MCF 10A (cell line): Measurements from ENCODE around the gene GIMAP5. TPM values are rescaled to one million over a fixed set of nuclear protein-coding genes. Genes with fewer than 3 reads are reported as not detected.
"Not testable (repeated sequence)": the region's sequence is repeated elsewhere in the genome, so short reads cannot be mapped to it uniquely, and the experiment has no call there.

Experiments used
- BruUV-seq: library from RNA; stranded (reverse); fragments of 400-500 nt; replicated peaks from 2 replicates; lab custom pipeline; 2021; lab: Mats Ljungman, UMichigan
- CTCF ChIA-PET: fragments of 300-600 bp; sonication (Branson Sonifier 250); formaldehyde crosslinking; extraction: SDS; loops from one replicate; lab custom pipeline; 2021; ENCODE audit warnings: antibody characterized with exemption, inconsistent platforms; lab: Yijun Ruan, JAX
- POLR2A ChIA-PET: fragments of 300-600, 350-650 bp; sonication (Branson Sonifier 250); formaldehyde crosslinking; extraction: SDS; loops from one replicate; lab custom pipeline; 2020; ENCODE audit warnings: antibody characterized with exemption, inconsistent platforms; lab: Yijun Ruan, JAX
- DNase-seq: peaks from one replicate; pipeline ENCODE4 v3.0.0-alpha.2; 2018; ENCODE audit not compliant: unreplicated experiment
- H3K27ac Mint-ChIP-seq: one replicate; pipeline ENCODE4 v1.8.0; 2022; ENCODE audit warnings: mild to moderate bottlenecking, low read depth, mixed read lengths; ENCODE audit not compliant: unreplicated experiment
- H3K27me3 Mint-ChIP-seq: one replicate; pipeline ENCODE4 v1.8.0; 2022; ENCODE audit warnings: mixed read lengths; ENCODE audit not compliant: insufficient read depth, unreplicated experiment
- H3K36me3 Mint-ChIP-seq: one replicate; pipeline ENCODE4 v1.8.0; 2022; ENCODE audit warnings: mild to moderate bottlenecking, moderate library complexity, mixed read lengths; ENCODE audit not compliant: insufficient read depth, unreplicated experiment
- H3K4me1 Mint-ChIP-seq: one replicate; pipeline ENCODE4 v1.8.0; 2022; ENCODE audit warnings: mixed read lengths; ENCODE audit not compliant: insufficient read depth, unreplicated experiment
- H3K4me3 Mint-ChIP-seq: one replicate; pipeline ENCODE4 v1.8.0; 2022; ENCODE audit warnings: mild to moderate bottlenecking, moderate library complexity, mixed read lengths; ENCODE audit not compliant: unreplicated experiment
- H3K9me3 Mint-ChIP-seq: one replicate; pipeline ENCODE4 v1.8.0; 2022; ENCODE audit warnings: mixed read lengths; ENCODE audit not compliant: unreplicated experiment
- CTCF ChIP-seq: fragments of 200-600 bp; IDR thresholded peaks from one replicate; pipeline ENCODE4 v1.8.0; 2022; ENCODE audit warnings: antibody characterized with exemption, mild to moderate bottlenecking; ENCODE audit not compliant: unreplicated experiment
- intact Hi-C: fragments of 100-400 bp; cut with micrococcal nuclease; formaldehyde crosslinking; loops from 2 replicates; pipeline ENCODE4 v1.14.1; 2022
- total RNA-seq: library from RNA; stranded (reverse); gene quantifications from 2 replicates; pipeline ENCODE4 v1.2.3, GENCODE V29; 2022

The GIMAP5 gene
- total RNA-seq, 1 experiment from 2014 or later = not detected

DNA sequence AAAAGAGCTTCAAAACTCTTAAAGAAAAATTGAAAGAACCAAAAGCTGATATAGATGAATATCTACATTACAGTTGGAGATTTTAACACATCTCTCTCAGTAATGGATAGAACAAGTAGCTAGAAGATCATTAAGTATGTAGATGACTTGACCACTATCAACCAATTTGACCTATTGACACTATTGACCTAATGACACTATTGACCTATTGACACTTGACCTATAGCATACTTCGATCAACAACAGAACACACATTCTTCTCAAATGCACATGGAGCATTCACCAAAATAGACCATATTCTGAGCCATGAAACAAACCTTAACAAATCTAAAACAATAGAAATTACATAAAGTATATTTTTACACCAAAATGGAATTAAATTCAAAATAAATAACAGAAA, 22.3 kb downstream of the GIMAP5 start:
- intact Hi-C loops = loop anchor here (10.0 kb wide), 1 partner anchor 475 kb away; no protein-coding TSS in a partner anchor
- DNase-seq = no peak
- POLR2A ChIA-PET = no interaction called here
- Mint-ChIP-seq H3K27ac (no peak overlapping the region), H3K36me3 (no peaks in the 10 kb centered on the region), H3K4me1 (no peaks in the 10 kb centered on the region), H3K9me3 (no peaks in the 10 kb centered on the region), H3K27me3 (no peaks in the 10 kb centered on the region), H3K4me3 (no peak overlapping the region)
- CTCF ChIA-PET = interaction anchor here (0.6 to 1.6 kb wide), 3 partner anchors 19 to 964 kb away, joined by 4 to 9 read pairs (median 4); no protein-coding TSS in a partner anchor
- BruUV-seq = no TSS peak
- no peak for TF ChIP-seq CTCF

DNA sequence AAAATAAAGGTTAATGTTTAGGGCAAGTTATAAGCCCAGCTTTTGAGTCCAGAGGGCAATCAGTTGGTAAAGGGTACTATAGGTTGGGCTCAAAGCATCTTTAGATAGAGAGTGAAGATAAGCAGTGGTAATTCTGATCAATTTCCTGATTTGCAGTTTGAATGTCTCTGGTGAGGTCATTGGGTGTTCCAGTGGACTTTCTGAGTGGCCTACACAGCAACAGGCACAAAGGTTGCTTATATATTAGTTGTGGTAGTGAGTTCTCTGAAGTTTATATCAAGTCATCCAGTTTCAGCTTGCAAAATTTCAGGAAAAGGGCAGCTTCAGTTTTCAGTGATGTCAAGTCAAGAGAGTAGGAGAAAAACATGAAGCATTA, 29.1 kb downstream of the GIMAP5 start:
- Mint-ChIP-seq H3K9me3 (no peaks in the 10 kb centered on the region), H3K4me3 (no peak overlapping the region), H3K27ac (no peak overlapping the region), H3K27me3 (no peaks in the 10 kb centered on the region), H3K36me3 (no peaks in the 10 kb centered on the region), H3K4me1 (no peaks in the 10 kb centered on the region)
- no peak for DNase-seq
- intact Hi-C loops = no loop called here
- POLR2A ChIA-PET = no interaction called here
- CTCF ChIA-PET = interaction anchor here (0.6 to 1.1 kb wide), 2 partner anchors 10 to 19 kb away, joined by 3 read pairs; no protein-coding TSS in a partner anchor
- no TSS peak for BruUV-seq
- no peak for TF ChIP-seq CTCF

GRCh38 chr7:150769768-150770167, 32.5 kb downstream of the GIMAP5 start:
- Mint-ChIP-seq H3K36me3 (no peaks in the 10 kb centered on the region), H3K27ac (no peak overlapping the region), H3K9me3 (no peaks in the 10 kb centered on the region), H3K4me3 (no peak overlapping the region), H3K4me1 (no peaks in the 10 kb centered on the region), H3K27me3 (peaks cover 12% of the 10 kb centered on the region)
- BruUV-seq = no TSS peak
- intact Hi-C loops = no loop called here
- no peak for TF ChIP-seq CTCF
- no peak for DNase-seq
- ChIA-PET POLR2A (no interaction called here), CTCF (interaction anchor here (0.6 to 1.4 kb wide), 6 partner anchors 9 to 451 kb away, joined by 3 to 7 read pairs (median 3); no protein-coding TSS in a partner anchor)

GRCh38 chr7:150774131-150774530, 36.9 kb downstream of the GIMAP5 start:
- H3K36me3 Mint-ChIP-seq, H3K27ac Mint-ChIP-seq: not testable (repeated sequence)

More at GRCh38 chr7:150774131-150774530, 36.9 kb downstream of the GIMAP5 start:
- H3K27me3 Mint-ChIP-seq = peaks cover 35% of the 10 kb centered on the region
- intact Hi-C loops, H3K4me1 Mint-ChIP-seq, BruUV-seq, DNase-seq, POLR2A ChIA-PET, H3K9me3 Mint-ChIP-seq, H3K4me3 Mint-ChIP-seq: not testable (repeated sequence)
- CTCF ChIA-PET = interaction anchor here (0.8 to 1.0 kb wide), 2 partner anchors 14 to 124 kb away, joined by 3 to 4 read pairs; no protein-coding TSS in a partner anchor
